ENCODE results near the gene CD83.

The CD83 gene

GRCh38 chr6:14077193-14077867, 40.2 kb upstream of the CD83 start:
- TF ChIP-seq, protein P1, sequence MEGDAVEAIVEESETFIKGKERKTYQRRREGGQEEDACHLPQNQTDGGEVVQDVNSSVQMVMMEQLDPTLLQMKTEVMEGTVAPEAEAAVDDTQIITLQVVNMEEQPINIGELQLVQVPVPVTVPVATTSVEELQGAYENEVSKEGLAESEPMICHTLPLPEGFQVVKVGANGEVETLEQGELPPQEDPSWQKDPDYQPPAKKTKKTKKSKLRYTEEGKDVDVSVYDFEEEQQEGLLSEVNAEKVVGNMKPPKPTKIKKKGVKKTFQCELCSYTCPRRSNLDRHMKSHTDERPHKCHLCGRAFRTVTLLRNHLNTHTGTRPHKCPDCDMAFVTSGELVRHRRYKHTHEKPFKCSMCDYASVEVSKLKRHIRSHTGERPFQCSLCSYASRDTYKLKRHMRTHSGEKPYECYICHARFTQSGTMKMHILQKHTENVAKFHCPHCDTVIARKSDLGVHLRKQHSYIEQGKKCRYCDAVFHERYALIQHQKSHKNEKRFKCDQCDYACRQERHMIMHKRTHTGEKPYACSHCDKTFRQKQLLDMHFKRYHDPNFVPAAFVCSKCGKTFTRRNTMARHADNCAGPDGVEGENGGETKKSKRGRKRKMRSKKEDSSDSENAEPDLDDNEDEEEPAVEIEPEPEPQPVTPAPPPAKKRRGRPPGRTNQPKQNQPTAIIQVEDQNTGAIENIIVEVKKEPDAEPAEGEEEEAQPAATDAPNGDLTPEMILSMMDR (IDR thresholded peaks at IDR 0.05), result no peak

- TF ChIP-seq, protein P1 (IDR thresholded peaks at IDR 0.05), result no peak
These were observed 38.1 kb upstream of the CD83 start for GRCh38 chr6:14079433-14079832.

- TF ChIP-seq, protein P1 (IDR thresholded peaks at IDR 0.05), result no peak
These were observed 37.6 kb upstream of the CD83 start for GRCh38 chr6:14079971-14080370.

GRCh38 chr6:14081126-14081525, 36.4 kb upstream of the CD83 start:
- TF ChIP-seq, protein P1 (IDR thresholded peaks at IDR 0.05), result no peak

DNA sequence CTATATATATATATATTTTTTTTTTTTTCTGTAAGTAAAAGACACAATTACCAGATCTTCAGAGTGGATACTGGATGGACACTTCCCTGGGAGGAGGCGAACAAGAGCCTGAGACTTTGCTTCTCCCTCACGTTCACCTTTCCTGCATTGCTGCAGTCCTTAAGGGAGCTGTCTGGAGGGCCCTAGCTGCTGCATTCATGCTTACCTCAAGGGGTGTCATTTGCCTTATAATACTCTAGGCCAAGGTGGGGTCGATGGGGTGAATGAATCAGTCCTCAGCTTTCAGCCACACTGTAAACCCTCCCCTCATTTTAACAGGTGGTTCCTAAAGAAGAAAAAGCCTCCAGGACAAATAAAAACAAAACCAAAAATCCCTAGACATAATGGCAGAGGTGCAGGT, 34.8 kb upstream of the CD83 start:
- TF ChIP-seq, protein P1 (IDR thresholded peaks at IDR 0.05), result no peak

- TF ChIP-seq, protein P1 (IDR thresholded peaks at IDR 0.05), result no peak
These were observed 34.3 kb upstream of the CD83 start for GRCh38 chr6:14083262-14083661.

DNA sequence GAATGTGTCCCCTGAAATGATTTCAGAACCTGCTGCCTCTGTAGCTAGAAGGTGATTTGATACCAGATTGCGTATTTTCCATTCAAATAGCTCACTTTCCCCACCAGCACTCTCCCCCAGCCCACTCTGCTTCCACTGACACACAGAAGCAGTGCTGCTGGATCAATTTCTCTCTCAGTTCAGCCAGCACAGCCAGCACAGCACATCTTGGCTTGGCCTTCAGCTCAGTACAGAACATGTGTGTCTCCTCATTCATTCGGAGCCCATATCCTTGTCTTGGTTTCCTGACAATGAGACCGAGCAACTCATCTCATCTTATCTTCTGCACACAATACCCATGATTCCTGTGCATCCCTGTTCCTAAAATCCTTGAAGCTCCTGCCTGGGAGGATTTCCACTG, 33.8 kb upstream of the CD83 start:
- TF ChIP-seq, protein P1 (IDR thresholded peaks at IDR 0.05), result no peak

DNA sequence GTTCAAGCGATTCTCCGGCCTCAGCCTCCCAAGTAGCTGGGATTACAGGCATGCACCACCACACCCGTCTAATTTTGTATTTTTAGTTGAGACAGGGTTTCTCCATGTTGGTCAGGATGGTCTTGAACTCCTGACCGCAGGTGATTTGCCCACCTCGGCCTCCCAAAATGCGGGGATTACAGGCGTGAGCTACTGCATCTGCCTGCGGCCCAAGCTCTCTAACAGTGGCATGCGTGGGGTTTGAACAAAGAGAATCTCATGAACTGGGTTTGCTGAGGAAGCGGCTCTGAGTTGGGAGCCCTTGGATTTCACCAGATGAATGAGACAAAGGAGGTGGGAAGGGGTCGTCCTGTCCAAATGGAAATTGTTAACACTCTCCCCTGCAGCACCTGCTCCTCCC, 33.2 kb upstream of the CD83 start:
- TF ChIP-seq, protein P1 (IDR thresholded peaks at IDR 0.05), result no peak

All from LNCAP (cell line).